ENCODE measurements around the gene TRPV3. TPM values are rescaled to one million over a fixed set of nuclear protein-coding genes. Genes with fewer than 3 reads are reported as not detected.

The TRPV3 gene
- total and polyA plus RNA-seq, 2 of the 13 experiments (the other 11 are each of a cell fraction or from before 2014, with no cell fraction given) = 0.90 to 1.0 TPM

DNA sequence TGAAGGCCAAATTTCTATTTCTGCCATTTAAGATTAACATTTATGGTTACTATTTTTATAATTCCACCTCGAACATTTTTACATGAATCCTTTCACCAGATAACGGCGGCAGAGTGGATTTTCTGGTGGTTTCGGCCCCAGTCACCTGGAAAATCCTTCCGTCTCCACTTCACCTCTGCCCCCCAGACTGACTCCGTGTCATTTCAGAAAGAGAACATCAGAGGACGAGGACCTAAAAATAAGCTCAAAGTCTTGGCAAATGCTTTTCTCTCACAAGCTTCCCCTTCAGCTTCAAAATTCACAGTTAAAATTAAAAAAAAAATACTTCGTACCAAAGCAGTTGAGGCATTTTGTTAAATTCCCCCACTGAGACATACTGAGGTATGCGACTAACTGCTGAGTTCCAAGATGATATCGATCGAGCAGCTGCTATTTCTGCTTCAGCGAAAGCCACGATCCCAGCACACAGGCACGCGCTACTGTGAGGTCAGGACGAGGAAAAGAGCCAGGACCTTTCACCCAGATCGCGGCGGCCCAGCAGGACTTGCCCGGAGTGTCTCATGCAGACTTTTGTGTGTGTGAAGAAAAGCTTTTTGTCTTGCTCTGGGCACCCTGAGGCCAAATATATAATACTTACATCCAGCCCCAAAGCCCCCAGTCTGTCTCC, 45.0 kb downstream of the TRPV3 start (continued):
- TF ChIP-seq ZNF501 (CRISPR knock-in tag; IDR thresholded peaks at IDR 0.05) = no peak
- TF ChIP-seq ZFP1 (CRISPR knock-in tag; IDR thresholded peaks at IDR 0.05) = no peak
- TF ChIP-seq, protein P1, sequence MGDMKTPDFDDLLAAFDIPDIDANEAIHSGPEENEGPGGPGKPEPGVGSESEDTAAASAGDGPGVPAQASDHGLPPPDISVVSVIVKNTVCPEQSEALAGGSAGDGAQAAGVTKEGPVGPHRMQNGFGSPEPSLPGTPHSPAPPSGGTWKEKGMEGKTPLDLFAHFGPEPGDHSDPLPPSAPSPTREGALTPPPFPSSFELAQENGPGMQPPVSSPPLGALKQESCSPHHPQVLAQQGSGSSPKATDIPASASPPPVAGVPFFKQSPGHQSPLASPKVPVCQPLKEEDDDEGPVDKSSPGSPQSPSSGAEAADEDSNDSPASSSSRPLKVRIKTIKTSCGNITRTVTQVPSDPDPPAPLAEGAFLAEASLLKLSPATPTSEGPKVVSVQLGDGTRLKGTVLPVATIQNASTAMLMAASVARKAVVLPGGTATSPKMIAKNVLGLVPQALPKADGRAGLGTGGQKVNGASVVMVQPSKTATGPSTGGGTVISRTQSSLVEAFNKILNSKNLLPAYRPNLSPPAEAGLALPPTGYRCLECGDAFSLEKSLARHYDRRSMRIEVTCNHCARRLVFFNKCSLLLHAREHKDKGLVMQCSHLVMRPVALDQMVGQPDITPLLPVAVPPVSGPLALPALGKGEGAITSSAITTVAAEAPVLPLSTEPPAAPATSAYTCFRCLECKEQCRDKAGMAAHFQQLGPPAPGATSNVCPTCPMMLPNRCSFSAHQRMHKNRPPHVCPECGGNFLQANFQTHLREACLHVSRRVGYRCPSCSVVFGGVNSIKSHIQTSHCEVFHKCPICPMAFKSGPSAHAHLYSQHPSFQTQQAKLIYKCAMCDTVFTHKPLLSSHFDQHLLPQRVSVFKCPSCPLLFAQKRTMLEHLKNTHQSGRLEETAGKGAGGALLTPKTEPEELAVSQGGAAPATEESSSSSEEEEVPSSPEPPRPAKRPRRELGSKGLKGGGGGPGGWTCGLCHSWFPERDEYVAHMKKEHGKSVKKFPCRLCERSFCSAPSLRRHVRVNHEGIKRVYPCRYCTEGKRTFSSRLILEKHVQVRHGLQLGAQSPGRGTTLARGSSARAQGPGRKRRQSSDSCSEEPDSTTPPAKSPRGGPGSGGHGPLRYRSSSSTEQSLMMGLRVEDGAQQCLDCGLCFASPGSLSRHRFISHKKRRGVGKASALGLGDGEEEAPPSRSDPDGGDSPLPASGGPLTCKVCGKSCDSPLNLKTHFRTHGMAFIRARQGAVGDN (CRISPR knock-in tag; IDR thresholded peaks at IDR 0.05) = no peak
- TF ChIP-seq ZNF367 (CRISPR knock-in tag; IDR thresholded peaks at IDR 0.05; ENCODE audit: borderline replicate concordance) = no peak
- peak; percentile 29; the same call in 1 of the 2 replicates for TF ChIP-seq RXRA (CRISPR knock-in tag; IDR thresholded peaks at IDR 0.05)
- peak; percentile 28; the same call in 1 of the 2 replicates for TF ChIP-seq RARA (CRISPR knock-in tag; IDR thresholded peaks at IDR 0.05)
- TF ChIP-seq RFXAP (CRISPR knock-in tag; IDR thresholded peaks at IDR 0.05; ENCODE audit: borderline replicate concordance) = no peak
- peak; percentile 81 for TF ChIP-seq RXRB (CRISPR knock-in tag; IDR thresholded peaks at IDR 0.05; ENCODE audit: borderline replicate concordance)
- no peak for TF ChIP-seq IRX3 (CRISPR knock-in tag; IDR thresholded peaks at IDR 0.05; ENCODE audit: borderline replicate concordance, low read depth)
- TF ChIP-seq PPARG (CRISPR knock-in tag; conservative IDR thresholded peaks at IDR 0.05) = peak; percentile 85
- no peak for TF ChIP-seq ZNF326 (CRISPR knock-in tag; IDR thresholded peaks at IDR 0.05; ENCODE audit: borderline replicate concordance)
- TF ChIP-seq, protein P2, sequence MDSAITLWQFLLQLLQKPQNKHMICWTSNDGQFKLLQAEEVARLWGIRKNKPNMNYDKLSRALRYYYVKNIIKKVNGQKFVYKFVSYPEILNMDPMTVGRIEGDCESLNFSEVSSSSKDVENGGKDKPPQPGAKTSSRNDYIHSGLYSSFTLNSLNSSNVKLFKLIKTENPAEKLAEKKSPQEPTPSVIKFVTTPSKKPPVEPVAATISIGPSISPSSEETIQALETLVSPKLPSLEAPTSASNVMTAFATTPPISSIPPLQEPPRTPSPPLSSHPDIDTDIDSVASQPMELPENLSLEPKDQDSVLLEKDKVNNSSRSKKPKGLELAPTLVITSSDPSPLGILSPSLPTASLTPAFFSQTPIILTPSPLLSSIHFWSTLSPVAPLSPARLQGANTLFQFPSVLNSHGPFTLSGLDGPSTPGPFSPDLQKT (CRISPR knock-in tag; IDR thresholded peaks at IDR 0.05; ENCODE audit: borderline replicate concordance) = no peak
- no peak for TF ChIP-seq TMF1 (CRISPR knock-in tag; IDR thresholded peaks at IDR 0.05; ENCODE audit: low read depth)
- TF ChIP-seq ZFP36L2 (CRISPR knock-in tag; IDR thresholded peaks at IDR 0.05) = no peak
- no peak for TF ChIP-seq ZNF205 (CRISPR knock-in tag; IDR thresholded peaks at IDR 0.05)
- TF ChIP-seq, protein P3, sequence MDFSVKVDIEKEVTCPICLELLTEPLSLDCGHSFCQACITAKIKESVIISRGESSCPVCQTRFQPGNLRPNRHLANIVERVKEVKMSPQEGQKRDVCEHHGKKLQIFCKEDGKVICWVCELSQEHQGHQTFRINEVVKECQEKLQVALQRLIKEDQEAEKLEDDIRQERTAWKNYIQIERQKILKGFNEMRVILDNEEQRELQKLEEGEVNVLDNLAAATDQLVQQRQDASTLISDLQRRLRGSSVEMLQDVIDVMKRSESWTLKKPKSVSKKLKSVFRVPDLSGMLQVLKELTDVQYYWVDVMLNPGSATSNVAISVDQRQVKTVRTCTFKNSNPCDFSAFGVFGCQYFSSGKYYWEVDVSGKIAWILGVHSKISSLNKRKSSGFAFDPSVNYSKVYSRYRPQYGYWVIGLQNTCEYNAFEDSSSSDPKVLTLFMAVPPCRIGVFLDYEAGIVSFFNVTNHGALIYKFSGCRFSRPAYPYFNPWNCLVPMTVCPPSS (IDR thresholded peaks at IDR 0.05) = no peak
- no peak for TF ChIP-seq NRL (CRISPR knock-in tag; IDR thresholded peaks at IDR 0.05; ENCODE audit: borderline replicate concordance)
